Stimulated activated memory B cell treated with anti-CD40 and anti-IgM and Interleukin-4, amounts not matched to agents 10 μg/mL and 1 μg/mL and 100 μg/mL, for 72 hours (primary cell): ENCODE results near the gene SEMA5A.

Experiments used
- ATAC-seq: fragments of 150-1000 bp; cut with Tn5 transposase; 2 replicates; pipeline ENCODE4 v1.10.0; 2021
- H3K27ac Mint-ChIP-seq: one replicate; pipeline ENCODE4 v1.8.0; 2022; ENCODE audit warnings: mild to moderate bottlenecking, mixed read lengths
- H3K27me3 Mint-ChIP-seq: one replicate; pipeline ENCODE4 v1.8.0; 2022; ENCODE audit warnings: mixed read lengths
- H3K36me3 Mint-ChIP-seq: one replicate; pipeline ENCODE4 v1.8.0; 2022; ENCODE audit warnings: mixed read lengths
- H3K4me1 Mint-ChIP-seq: one replicate; pipeline ENCODE4 v1.8.0; 2022; ENCODE audit warnings: mixed read lengths
- H3K4me3 Mint-ChIP-seq: one replicate; pipeline ENCODE4 v1.8.0; 2022; ENCODE audit warnings: mild to moderate bottlenecking, moderate library complexity, mixed read lengths
- H3K9me3 Mint-ChIP-seq: one replicate; pipeline ENCODE4 v1.8.0; 2022; ENCODE audit warnings: mixed read lengths

Gene SEMA5A

DNA sequence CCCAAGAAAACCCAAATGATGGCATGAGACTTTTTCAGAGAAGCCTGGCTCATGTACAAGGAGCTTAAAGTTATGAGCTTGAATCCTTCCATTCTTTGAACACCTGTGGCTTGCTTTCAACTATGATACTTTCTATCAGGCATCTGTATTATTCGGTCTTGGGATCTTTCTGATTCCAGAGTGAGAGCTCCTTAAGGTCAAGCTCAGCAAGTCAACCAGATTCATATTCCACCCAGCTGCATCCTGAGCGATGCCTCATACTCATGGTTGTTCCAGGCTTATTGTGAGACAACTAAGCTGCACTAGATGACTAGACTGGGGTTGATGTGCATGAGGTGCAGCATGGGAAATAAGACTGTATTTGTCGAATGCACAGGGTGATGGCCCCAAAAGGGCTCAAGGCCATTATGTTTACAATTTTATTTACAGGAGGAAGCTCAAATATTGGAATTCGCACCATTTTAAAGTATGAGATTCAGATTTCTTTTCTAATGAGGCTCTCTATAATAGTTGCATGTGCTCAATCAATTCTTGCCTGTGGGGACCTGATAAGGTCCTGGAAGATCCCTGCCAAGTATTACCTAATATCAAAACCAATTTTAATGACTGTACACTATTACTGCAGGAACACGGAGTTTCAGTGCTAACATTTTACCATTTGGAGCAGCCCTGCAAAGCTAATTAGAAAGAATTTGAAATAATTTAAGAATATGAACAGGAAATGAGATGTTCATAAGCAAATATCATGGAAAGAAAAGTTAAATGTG is 453.8 kb downstream of the SEMA5A start:
- peaks cover 7% of the 10 kb centered on the region for H3K9me3 Mint-ChIP-seq
- H3K27me3 Mint-ChIP-seq = no peaks in the 10 kb centered on the region
- no peaks in the 10 kb centered on the region for H3K4me1 Mint-ChIP-seq
- H3K4me3 Mint-ChIP-seq = no peak overlapping the region
- H3K27ac Mint-ChIP-seq = no peak overlapping the region
- H3K36me3 Mint-ChIP-seq = no peaks in the 10 kb centered on the region
- peak; percentile 24 for ATAC-seq

DNA sequence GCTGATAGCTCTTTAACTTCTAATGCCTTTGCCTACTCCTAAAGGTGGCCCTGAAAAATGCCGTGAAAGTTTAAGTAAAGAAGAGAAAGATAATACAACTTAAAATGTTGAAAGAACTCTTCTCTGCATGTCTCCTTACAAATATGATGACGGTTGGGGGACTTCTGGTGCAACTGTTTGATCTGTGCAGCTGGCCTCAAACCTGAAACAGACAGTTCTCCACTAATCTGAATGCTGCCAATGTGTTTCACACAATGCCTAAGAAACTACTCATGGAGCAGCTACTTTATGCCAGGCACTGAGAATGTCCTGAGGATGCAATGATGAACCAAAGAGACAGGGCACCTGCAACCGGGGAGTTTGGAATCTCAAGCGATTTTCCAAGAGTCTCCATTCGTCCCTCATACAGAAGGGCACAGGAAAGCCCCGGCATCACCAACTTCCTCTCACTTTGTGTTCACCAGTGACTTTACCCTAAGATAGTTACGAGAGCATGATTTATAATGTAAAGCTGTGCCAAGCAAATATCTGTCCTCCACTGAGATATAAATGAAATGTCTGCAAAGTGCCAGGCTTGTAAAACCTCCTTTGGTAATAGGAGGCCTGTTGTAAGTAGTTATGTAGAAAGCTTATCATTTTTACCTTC is 455.4 kb downstream of the SEMA5A start:
- Mint-ChIP-seq H3K4me1 (no peaks in the 10 kb centered on the region), H3K27ac (no peak overlapping the region), H3K9me3 (peaks cover 10% of the 10 kb centered on the region), H3K36me3 (no peaks in the 10 kb centered on the region), H3K4me3 (no peak overlapping the region), H3K27me3 (no peaks in the 10 kb centered on the region)
- ATAC-seq = no peak

DNA sequence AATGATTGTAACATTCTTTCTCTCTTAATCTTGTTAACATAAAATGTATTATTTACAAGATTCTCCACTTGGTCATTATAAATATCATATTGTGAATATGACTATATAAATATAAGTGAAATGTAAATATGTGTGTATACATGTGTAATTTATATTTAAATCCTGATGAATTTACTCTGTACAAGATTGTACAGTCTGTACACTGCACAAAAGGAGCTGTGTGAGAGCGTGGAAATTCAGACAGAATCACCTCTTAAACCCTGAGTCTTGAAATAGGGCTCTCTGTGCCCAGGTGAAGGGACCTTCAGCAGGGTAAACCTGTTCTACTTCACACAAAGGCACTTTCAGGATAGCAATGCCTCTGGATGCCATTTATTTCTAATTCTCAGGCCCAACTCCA is 456.0 kb downstream of the SEMA5A start:
- Mint-ChIP-seq H3K36me3 (no peaks in the 10 kb centered on the region), H3K9me3 (peaks cover 10% of the 10 kb centered on the region), H3K4me3 (no peak overlapping the region), H3K4me1 (no peaks in the 10 kb centered on the region), H3K27me3 (no peaks in the 10 kb centered on the region), H3K27ac (no peak overlapping the region)
- ATAC-seq = no peak

DNA sequence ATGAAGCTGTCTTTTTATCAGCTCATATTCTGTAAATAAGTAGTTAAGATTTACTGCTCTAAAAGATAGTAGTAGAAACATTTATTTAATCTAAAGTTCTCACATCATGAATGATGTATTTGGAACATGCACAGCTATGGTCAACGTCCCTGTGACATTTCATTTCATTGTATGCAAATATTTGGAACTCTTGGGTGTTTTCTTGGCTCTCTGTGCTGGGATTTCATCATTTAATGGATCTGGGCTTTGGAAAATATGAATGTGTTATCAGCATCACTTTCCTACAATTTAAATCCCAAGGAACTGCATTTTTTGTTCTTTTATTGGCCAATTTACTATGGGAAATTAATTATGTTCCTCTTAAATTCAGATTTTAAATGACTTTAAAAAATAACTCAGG is 462.9 kb downstream of the SEMA5A start:
- no peaks in the 10 kb centered on the region for H3K36me3 Mint-ChIP-seq
- no peak for ATAC-seq
- no peaks in the 10 kb centered on the region for H3K27me3 Mint-ChIP-seq
- peaks cover 23% of the 10 kb centered on the region for H3K9me3 Mint-ChIP-seq
- no peak overlapping the region for H3K4me3 Mint-ChIP-seq
- H3K4me1 Mint-ChIP-seq = no peaks in the 10 kb centered on the region
- H3K27ac Mint-ChIP-seq = no peak overlapping the region

DNA sequence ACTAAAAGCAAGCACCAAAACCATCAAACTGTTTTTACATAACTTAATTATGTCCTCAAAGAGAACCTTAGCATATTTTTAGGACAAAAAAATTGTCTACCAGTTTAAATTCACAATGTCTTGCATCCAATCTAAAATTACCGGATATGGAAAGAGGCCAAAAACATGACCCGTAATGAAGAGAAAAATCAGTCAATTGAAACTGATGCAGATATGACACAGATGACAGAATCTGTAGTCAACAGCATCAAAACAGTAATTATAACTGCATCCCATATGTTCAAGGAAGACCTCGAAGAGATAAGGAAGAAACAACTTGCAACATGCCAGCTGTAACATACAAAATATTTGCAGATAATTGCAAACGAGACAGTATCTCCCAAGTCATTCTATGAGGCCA is 473.2 kb downstream of the SEMA5A start:
- H3K9me3 Mint-ChIP-seq = peaks cover 3% of the 10 kb centered on the region
- no peak overlapping the region for H3K4me3 Mint-ChIP-seq
- H3K27me3 Mint-ChIP-seq = no peaks in the 10 kb centered on the region
- no peak for ATAC-seq
- no peaks in the 10 kb centered on the region for H3K4me1 Mint-ChIP-seq
- no peaks in the 10 kb centered on the region for H3K36me3 Mint-ChIP-seq
- H3K27ac Mint-ChIP-seq = no peak overlapping the region

DNA sequence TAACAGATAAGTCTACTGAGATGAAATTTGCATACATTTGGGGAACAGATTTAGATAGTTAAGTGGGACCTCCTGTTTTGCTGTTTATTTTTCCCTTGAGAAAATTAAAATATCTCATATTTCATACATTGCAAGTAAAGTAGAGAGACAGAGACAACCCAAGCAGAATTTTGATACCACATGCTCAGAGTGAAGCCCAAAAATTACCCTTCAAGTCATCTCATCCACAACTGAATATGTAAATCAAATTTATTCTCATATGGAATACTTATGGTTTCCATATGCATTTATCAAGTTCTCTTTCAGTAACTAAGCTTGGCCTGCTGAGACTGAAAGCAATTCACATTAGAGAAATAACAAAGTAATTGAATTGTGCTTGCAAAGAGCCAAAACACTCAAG is 474.4 kb downstream of the SEMA5A start:
- Mint-ChIP-seq H3K27me3 (no peaks in the 10 kb centered on the region), H3K9me3 (peaks cover 3% of the 10 kb centered on the region), H3K4me1 (no peaks in the 10 kb centered on the region), H3K27ac (no peak overlapping the region), H3K4me3 (no peak overlapping the region), H3K36me3 (no peaks in the 10 kb centered on the region)
- no peak for ATAC-seq

DNA sequence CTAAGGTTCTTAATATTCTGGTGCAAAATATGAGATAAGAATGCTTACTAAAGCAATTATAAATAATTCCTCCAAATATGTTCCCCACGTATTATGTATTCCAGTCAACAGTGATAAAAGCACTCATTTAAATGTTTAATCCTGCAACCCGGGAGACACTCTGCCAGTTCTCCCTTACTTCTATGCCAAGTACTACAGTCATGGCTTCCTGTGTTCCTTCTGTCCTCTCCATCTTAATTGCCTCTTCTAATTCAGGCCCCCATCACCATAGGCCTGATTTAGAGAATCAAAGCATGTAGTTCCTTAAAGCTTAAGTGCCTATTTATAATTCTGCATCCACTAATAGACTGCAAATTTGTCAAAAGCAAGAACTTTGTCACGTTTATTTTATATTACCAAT is 474.8 kb downstream of the SEMA5A start:
- no peak overlapping the region for H3K4me3 Mint-ChIP-seq
- peaks cover 3% of the 10 kb centered on the region for H3K9me3 Mint-ChIP-seq
- H3K27me3 Mint-ChIP-seq = no peaks in the 10 kb centered on the region
- ATAC-seq = no peak
- no peaks in the 10 kb centered on the region for H3K36me3 Mint-ChIP-seq
- H3K4me1 Mint-ChIP-seq = no peaks in the 10 kb centered on the region
- no peak overlapping the region for H3K27ac Mint-ChIP-seq

DNA sequence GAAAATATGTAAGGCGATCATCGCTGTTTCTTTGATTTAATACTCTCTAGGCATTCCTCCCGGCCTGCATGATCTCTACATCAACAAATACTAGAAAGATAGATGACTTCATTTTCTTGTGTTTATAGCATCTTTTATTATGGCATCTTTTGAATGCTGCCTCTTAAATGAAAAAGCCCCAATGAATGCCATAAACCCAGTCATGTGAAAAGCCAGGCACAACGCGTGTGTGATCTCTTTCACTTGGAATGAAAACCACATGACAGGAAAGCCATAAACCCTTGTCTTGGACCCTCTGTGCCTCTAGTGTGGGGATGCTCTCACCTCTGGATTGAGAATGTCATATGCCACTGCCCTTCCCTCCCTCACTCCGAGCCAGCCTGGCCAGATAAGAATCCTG is 476.2 kb downstream of the SEMA5A start:
- no peak overlapping the region for H3K27ac Mint-ChIP-seq
- no peak overlapping the region for H3K4me3 Mint-ChIP-seq
- H3K4me1 Mint-ChIP-seq = no peaks in the 10 kb centered on the region
- no peaks in the 10 kb centered on the region for H3K27me3 Mint-ChIP-seq
- H3K9me3 Mint-ChIP-seq = peaks cover 3% of the 10 kb centered on the region
- ATAC-seq = no peak
- H3K36me3 Mint-ChIP-seq = no peaks in the 10 kb centered on the region

DNA sequence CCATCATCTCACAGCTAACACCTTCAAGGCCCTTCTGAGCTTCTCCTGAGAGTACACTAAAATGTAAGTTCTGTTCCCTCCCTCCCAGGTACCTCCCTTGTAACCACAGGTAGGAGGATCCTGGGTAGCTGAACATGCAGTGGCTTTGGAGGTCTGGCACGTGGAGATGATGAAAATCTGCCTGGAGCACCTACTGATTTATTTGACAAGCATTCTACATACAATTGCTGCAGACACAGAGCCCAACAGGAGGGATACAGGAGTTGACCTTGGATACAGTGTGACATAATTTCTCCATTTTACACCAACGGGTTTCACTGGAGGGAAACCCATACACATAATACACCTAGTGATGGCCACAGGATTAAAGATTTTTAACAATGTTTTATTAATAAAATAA is 478.7 kb downstream of the SEMA5A start:
- no peak for ATAC-seq
- Mint-ChIP-seq H3K9me3 (peaks cover 5% of the 10 kb centered on the region), H3K4me3 (no peak overlapping the region), H3K36me3 (no peaks in the 10 kb centered on the region), H3K4me1 (no peaks in the 10 kb centered on the region), H3K27ac (no peak overlapping the region), H3K27me3 (no peaks in the 10 kb centered on the region)

DNA sequence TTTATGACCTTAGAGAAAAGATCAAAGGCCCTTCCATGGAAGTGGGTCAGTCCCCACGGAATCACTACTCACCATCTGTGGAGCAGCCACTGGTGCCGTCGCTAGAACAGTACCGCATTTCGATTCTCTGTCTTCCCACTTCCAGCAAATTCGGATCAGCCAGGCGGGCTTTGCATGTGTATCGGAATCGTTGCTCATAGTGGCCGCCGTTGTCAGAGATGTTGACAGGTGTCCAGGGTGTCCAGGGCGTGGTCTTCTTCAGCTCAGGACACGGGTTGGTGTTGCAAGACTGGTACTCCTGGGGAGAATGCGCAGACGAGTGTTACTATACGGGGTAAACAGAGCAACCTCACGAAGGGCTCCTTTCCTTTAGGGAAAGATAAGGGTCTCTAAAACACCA is 479.5 kb downstream of the SEMA5A start:
- H3K4me1 Mint-ChIP-seq = no peaks in the 10 kb centered on the region
- no peak overlapping the region for H3K4me3 Mint-ChIP-seq
- no peak overlapping the region for H3K27ac Mint-ChIP-seq
- no peak for ATAC-seq
- H3K27me3 Mint-ChIP-seq = no peaks in the 10 kb centered on the region
- H3K36me3 Mint-ChIP-seq = no peaks in the 10 kb centered on the region
- peaks cover 6% of the 10 kb centered on the region for H3K9me3 Mint-ChIP-seq

DNA sequence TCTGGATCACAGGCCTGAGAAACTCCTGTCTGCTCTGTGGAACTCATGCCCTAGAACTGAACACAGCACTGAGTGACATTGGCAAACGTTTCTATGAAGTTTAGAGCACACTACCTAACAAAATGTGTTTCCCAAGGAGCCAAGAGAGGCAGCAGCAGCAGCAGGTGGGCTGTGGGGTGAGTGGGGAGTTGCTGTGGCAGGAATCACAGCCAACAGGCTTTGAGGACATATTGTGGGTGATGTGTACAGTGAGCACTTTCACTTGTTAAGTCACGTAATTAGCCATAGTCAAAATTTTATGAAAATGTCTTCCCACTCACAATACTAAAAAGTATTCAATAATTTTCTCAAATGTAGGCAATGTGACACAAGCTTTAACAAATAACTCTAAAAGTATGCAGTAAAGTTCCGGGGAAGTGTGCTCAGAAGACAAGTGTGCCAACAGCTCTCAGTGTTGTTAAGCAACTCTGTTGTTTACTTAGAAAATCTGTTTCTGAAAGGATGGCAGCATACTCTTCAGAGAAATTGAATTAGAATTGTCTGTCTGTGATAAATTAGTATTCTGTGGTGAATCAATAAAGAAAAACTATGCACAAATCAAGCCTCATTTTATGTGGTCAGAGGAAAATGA is 482.1 kb downstream of the SEMA5A start:
- no peaks in the 10 kb centered on the region for H3K27me3 Mint-ChIP-seq
- ATAC-seq = no peak

DNA sequence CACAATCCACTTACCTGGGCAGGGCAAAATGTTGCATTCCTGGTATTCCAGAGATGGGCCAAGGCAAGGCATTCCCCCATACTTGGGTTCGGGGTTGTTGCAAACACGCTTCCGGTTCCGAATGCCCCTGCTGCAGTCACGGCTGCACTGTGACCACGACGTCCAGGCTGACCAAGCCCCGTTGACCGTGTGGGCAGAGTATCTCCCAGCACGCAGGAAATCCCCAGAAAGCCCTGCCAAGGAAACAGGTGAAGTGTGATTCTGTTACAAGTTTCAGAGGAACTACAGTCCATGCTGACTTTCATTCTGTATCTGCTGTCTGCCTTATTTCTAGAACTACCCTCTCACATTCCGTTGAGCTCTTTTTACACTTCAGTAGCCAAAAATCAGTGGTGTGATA is 483.0 kb downstream of the SEMA5A start:
- Mint-ChIP-seq H3K27ac (no peak overlapping the region), H3K36me3 (no peaks in the 10 kb centered on the region), H3K4me3 (no peak overlapping the region), H3K4me1 (no peaks in the 10 kb centered on the region), H3K27me3 (no peaks in the 10 kb centered on the region), H3K9me3 (peaks cover 7% of the 10 kb centered on the region)
- no peak for ATAC-seq

More for the DNA sequence above, 482.1 kb downstream of the SEMA5A start:
- Mint-ChIP-seq H3K4me3 (no peak overlapping the region), H3K27ac (no peak overlapping the region), H3K4me1 (no peaks in the 10 kb centered on the region), H3K9me3 (peaks cover 7% of the 10 kb centered on the region), H3K36me3 (no peaks in the 10 kb centered on the region)

DNA sequence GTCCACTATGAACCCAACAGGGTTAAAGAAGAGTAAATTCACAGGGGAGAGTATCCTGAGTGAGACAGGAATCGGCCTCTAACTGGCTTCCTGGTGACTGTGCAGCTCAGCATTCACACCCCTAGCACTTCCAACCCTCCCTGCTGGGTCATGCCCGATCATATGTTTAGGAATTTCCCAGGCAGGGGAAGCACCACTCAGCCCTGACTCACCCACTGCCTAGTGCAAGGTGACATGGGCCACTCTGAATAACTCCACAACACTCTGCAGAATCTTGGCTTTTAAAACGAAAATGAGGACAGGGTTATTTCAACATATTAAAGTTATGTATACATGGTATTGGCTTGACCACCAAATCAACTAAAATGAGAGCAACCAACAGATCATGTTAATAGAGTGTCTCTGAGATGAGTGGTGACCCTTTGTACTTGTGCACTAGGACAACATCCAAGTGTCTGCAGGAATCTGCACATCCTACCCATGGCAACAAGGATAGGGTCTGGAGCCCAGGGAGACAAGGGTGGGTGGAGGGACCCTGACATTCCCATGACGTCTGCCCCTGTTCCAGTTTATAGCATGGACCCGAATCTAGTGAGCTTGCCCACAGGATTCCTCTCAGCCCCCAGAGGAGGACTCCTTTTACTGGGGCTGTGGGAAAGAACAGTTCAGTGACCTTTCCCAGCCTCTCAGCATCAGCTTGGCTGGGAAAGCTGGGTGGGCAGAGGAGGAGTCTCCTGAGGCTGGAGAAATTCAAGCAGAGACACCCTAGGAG is 485.8 kb downstream of the SEMA5A start:
- no peaks in the 10 kb centered on the region for H3K27me3 Mint-ChIP-seq
- H3K27ac Mint-ChIP-seq = no peak overlapping the region
- no peak for ATAC-seq
- peaks cover 7% of the 10 kb centered on the region for H3K9me3 Mint-ChIP-seq
- H3K4me3 Mint-ChIP-seq = no peak overlapping the region
- no peaks in the 10 kb centered on the region for H3K4me1 Mint-ChIP-seq
- no peaks in the 10 kb centered on the region for H3K36me3 Mint-ChIP-seq

DNA sequence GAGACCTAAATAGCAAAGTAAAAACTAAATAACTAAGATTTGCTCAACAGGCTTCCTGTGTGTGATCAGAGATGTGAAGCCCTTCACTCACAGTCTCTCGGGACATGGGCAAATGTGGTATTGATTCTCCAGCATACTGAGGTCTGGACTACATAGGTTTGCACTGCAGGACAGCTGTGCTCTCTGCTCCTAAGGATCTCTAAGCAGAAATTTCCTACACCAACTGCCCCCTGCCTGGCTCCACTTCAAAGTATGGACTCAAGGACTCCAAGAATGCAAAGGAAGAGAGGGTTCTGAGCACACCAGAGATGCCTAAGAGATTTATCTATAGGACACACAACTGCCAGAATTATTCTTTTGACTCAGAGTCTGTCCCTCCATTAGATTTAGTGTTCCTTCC is 487.2 kb downstream of the SEMA5A start:
- no peaks in the 10 kb centered on the region for H3K4me1 Mint-ChIP-seq
- no peaks in the 10 kb centered on the region for H3K27me3 Mint-ChIP-seq
- no peaks in the 10 kb centered on the region for H3K36me3 Mint-ChIP-seq
- ATAC-seq = no peak
- peaks cover 4% of the 10 kb centered on the region for H3K9me3 Mint-ChIP-seq
- H3K27ac Mint-ChIP-seq = no peak overlapping the region
- H3K4me3 Mint-ChIP-seq = no peak overlapping the region

DNA sequence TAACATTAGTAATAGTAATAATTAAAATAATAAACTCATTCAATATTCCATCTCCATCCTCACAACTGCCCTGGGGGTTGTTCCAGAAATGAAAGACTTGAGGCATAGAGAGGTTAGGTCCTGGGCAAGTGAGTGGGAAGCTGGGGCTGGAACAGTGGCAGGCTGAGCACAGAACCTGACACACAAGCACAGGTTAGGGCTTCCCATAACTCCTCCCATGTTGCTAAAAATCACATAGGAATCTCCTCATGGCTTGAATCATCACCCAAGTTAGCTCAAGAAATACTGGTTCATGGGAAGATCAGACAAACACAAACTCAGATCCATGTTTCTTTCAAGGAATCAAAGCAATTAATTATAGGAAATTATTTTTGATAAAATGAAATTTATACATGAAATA is 487.7 kb downstream of the SEMA5A start:
- Mint-ChIP-seq H3K36me3 (no peaks in the 10 kb centered on the region), H3K4me3 (no peak overlapping the region)

More for the DNA sequence above, 487.7 kb downstream of the SEMA5A start:
- Mint-ChIP-seq H3K9me3 (peaks cover 2% of the 10 kb centered on the region), H3K4me1 (no peaks in the 10 kb centered on the region), H3K27ac (no peak overlapping the region), H3K27me3 (no peaks in the 10 kb centered on the region)
- no peak for ATAC-seq
